Stimulated activated CD4-positive, alpha-beta T cell treated with anti-CD3 and anti-CD28 coated beads, Interleukin-4, amount 100 ng/mL, for 1 hour (primary cell): Measurements from ENCODE around the gene IL1RAP.
"Not testable (repeated sequence)": the region's sequence is repeated elsewhere in the genome, so short reads cannot be mapped to it uniquely, and the experiment has no call there.

Source experiments
- DNase-seq: peaks from one replicate; pipeline ENCODE4 v3.0.0-alpha.2; 2020

Gene IL1RAP, protein sequence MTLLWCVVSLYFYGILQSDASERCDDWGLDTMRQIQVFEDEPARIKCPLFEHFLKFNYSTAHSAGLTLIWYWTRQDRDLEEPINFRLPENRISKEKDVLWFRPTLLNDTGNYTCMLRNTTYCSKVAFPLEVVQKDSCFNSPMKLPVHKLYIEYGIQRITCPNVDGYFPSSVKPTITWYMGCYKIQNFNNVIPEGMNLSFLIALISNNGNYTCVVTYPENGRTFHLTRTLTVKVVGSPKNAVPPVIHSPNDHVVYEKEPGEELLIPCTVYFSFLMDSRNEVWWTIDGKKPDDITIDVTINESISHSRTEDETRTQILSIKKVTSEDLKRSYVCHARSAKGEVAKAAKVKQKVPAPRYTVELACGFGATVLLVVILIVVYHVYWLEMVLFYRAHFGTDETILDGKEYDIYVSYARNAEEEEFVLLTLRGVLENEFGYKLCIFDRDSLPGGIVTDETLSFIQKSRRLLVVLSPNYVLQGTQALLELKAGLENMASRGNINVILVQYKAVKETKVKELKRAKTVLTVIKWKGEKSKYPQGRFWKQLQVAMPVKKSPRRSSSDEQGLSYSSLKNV

GRCh38 chr3:190513409-190514370 lies at the start of gene IL1RAP:
IL1RAP (plus strand) TSS chr3:190514085; CDS start chr3:190564290, 50,205 bp downstream.
- peak; percentile 87 for DNase-seq

GRCh38 chr3:190467922-190468321 lies 46.0 kb upstream of the IL1RAP start:
- no peak for DNase-seq

DNA sequence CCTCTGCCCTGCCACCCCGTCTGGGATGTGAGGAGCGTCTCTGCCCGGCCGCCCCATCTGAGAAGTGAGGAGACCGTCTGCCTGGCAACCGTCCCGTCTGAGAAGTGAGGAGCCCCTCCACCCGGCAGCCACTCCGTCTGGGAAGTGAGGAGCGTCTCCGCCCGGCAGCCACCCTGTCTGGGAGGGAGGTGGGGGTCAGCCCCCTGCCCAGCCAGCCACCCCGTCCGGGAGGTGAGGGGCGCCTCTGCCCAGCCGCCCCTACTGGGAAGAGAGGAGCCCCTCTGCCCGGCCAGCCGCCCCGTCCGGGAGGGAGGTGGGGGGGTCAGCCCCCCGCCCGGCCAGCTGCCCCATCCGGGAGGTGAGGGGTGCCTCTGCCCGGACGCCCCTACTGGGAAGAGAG lies 40.6 kb upstream of the IL1RAP start:
- DNase-seq, result not testable (repeated sequence)

DNA sequence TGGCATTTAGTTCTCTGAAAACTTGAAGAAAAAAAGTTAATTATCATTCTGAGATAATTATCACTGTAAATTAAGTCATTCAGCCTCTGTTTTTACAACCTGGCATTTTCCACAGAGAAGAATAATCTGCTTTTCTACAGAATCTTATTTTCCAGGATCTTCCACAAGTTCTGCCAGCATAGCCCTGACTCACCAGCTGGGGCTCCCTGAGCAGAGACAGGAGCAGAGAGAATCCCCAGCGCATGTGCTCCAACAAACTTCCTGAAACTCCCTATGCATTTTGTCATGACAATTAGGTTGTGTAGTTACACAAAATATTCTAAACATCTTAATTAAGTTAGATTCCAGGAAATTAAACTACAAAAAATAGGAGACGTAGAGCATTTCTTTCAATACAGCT lies 32.1 kb upstream of the IL1RAP start:
- DNase-seq, result no peak

DNA sequence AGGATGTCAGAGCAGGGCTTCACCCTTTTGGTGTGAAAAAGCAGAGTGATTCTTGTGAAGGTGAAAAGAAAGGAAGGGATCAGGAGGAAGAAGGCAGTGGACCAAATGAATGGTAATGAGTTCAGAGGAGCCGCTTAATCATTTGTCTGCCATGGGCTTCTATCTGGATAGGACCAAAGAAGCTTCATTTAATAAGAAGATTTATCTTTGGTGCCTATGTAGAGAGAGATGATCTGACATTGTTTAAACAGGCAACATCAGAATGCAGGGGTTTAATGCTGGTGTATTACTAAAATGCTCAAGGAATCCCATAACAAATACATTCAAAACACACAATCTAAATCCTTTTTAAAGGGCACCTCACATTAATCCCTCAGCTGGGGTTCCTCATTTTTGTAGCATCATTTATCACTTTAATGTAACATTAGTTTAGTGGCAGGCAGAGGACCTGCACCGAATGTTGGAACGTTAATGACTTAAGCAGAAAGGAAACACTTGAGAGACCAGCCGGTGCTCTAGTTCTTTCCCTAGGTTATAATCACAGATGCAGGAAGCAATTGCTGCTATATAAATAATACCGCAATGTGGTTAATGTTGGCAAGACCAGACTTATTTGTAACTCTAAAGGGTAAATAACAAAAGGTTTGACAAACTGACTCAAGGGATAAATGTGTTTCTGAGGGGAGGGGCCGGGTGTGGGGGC lies 27.9 kb upstream of the IL1RAP start:
- no peak for DNase-seq

DNA sequence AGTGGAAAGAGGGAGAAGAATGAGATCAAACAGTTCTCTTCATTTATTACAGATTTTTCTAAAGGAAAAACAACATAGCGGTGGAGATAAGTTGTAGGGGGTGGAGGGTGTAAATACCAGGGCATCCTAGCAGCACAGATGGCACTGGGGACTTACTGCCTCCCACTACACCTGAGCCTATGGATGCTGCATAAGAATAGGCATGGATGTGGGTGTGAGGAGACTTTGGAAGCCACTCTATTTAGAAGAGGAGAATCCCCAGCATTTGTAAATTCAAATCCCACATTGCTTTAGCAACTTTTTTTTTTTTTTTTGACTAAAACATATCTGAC lies 27.4 kb upstream of the IL1RAP start:
- DNase-seq, result no peak

DNA sequence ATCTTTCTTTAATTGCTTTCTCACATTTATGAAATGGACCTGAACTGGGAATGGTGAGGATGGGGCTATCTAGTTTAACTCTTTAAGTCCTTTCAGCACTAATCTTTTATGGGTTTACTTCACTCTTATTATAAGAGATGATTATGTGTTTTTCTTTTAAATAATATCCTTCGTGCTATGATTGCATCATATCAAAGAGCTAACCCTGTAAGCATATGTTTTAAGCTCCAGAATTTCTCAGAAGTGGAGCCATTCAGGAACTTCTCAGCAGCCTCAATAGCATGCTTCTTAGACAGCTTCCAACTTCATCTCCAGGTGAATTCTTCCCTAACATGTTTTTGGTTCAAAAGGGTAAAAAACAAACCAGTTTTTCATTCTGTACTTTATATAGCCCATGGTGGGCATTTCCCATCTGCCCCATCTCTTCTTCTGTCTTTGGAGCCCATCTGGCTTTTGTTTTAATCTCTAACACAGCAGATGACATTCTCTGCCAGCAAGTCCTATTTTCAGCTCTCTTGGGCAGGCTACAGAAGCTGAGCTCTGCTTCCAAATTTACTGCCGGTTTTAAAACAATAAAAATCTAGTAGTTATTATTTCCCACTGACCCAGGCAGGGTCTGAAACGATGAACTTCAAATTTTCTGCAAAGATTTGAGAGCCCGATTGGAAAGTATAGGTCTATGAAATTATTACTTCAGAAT lies 26.8 kb upstream of the IL1RAP start:
- DNase-seq, result no peak

GRCh38 chr3:190491533-190492054 lies 22.3 kb upstream of the IL1RAP start:
- DNase-seq, result peak; percentile 2

- no peak for DNase-seq
These were observed 21.8 kb upstream of the IL1RAP start for GRCh38 chr3:190492129-190492528.

- DNase-seq, result no peak
These were observed 20.9 kb upstream of the IL1RAP start for GRCh38 chr3:190492966-190493365.

DNA sequence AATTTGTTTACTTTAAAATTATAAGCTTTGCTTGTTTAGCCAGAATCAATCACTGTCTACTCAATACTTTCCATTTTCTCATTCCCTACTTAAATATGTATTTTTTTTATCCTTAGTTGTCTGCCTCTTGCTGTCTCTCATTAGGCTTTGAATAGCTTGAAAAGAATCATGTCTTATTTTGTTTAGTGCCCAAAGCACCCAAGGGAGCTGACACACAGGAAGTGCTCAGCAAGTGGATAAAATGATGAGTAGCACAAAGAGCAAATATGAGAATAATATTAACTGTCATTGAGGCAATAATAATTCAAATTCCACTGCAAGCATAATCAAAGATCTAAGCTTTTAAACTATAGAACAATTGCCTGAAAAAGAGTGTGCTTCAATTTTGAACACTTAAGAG lies 19.0 kb upstream of the IL1RAP start:
- DNase-seq, result no peak

DNA sequence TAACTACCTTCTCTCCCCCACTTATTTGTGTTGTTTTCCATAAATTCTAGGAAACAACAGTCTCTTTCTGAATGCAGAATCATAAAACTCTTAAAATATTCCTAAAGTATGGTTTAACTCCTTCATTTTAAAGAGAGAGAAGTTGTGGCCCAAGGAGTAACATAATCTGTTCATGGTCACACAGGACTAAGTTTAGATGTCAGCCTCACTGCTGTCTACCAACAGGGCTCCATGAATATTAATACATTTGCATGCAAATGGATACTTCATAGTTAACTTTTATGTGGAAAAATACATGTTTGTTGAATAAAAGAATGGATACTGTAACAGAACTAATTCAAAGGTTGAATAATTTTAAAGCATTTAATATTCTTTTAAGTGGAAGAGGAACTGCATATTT lies 18.5 kb upstream of the IL1RAP start:
- DNase-seq, result no peak

DNA sequence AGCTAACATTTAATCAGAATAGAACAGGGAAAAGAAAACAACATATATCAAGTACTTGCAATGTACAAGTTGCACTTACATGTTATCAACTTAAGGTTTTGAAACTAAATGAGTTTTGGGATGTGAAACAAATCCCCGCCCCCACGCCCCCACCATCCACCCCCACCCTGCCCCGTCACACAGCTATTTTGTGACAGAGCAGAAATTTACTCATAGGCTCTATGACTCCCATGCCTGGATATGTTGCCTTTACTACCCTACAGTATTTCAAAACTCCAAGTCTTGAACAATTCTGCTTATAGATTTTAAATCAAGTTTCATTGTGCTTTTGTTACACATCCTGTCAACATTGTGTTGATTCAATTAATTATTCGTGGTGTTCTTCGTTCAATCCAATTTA lies 18.1 kb upstream of the IL1RAP start:
- peak; percentile 12 for DNase-seq

DNA sequence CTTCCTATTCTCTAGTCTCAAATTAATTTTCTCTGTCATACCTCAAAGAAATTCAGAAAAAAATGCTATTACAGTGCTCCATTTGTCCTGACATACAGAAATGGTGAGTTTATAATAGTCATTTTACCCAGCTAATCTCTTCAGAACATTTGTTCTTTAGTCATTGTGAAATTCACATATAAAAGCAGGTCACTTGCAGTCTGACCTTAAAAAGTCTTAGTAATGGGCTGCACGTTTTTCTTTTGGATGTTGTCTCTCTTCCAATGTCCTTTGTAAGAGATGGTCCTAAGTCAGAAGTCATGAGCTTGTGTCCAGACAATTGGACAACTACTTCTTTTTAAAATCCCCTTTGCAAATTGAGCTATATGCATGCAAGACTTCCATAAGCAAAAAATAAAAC lies 17.0 kb upstream of the IL1RAP start:
- DNase-seq, result no peak

DNA sequence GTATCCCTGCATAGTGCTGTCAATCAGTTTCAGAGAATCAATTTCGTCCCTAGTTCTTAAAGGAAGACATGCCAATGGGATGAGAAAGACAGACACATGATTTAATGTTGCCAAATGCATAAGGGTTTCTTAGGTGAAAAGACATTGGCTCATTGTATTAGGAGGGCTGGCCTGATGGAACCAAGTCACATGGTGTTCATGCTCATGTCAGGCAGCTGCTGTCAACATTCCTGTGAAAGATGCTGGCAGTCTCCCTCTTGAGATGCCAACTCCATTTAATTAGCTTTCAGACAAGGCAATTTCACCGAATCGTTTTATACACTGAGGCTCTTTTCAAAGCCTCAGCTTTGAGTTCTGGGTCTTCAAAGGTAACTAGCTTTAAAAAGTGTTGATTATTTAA lies 16.1 kb upstream of the IL1RAP start:
- no peak for DNase-seq

DNA sequence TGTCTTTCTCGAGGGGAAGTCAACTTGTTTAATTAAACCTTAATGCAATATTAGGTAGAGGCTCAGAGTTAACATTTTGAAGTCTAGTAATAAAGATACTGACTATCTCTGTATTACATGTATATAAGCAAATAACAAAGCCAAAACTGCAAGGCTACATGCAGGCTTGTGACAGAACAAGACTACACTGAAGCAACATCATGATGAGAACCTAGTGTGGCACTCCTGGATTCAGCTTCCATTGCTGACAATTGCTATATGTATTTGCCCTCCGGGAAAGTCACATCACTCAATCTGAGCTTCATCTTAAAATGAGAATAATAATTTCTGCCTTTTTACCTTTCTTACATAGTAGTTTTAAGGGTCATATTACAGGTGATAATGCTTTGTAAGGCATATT lies 15.6 kb upstream of the IL1RAP start:
- DNase-seq, result no peak

- DNase-seq, result no peak
These were observed 14.8 kb upstream of the IL1RAP start for GRCh38 chr3:190499122-190499521.

- no peak for DNase-seq
These were observed 10.9 kb upstream of the IL1RAP start for GRCh38 chr3:190502946-190503345.

DNA sequence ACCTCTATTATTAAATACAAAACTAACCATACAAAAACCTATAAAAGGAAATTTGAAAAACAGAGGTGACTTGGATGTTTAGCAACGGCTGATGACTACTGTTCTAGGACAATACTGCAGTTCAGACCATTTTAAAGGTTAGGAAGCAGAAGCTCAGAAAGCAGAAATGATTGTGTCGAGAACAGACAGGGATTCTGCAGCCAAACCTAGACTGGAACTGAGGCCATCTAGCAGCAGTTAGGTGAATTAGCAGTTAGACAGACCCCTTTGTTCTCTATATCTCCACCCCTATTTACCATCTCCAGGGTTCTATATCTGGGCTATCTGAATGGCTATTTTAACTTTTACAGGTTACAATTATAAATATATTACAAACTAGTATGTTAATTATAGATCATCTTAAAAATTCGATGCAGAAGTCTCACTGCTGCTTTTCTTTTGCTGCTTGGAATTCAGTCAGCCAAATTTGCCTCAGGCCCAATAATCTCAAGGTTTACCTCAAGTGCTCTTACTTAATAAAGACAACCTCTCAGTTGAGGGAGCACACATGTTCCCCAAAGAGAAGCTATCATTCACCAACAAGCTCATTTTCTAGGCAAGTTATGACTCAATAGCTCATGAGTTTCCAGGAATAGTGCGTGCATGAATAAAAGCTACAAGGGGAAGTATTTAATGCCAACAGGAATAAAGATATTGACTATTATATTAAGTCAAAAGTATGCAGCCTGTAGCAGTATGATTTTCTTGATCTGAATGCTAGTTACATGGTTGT lies 9.3 kb upstream of the IL1RAP start:
- no peak for DNase-seq

GRCh38 chr3:190505381-190506003 lies 8.4 kb upstream of the IL1RAP start:
- no peak for DNase-seq

DNA sequence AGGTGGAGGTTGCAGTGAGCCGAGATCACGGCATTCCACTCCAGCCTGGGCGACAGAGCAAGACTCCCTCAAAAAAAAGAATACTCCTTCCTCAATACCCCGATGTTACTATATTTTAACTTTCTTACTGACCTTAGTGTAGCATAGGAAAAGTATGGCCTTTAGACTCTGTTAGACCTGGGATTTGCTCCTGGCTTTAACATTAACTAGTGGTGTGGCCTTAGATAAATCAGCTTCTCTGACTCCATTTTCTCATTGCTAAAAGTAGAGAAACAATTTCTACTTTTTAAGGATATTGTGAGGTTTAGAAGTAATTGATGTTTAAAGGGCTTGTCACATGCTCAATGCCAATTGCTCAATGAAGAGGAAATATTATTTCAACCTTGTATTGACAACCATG lies 7.6 kb upstream of the IL1RAP start:
- DNase-seq, result no peak
